ENCODE measurements around the gene PHRF1. TPM values are rescaled to one million over a fixed set of nuclear protein-coding genes. Genes with fewer than 3 reads are reported as not detected.

The PHRF1 gene
- total and polyA plus RNA-seq, 4 donors = 2.4 to 25.2 (median 18.8) TPM

DNA sequence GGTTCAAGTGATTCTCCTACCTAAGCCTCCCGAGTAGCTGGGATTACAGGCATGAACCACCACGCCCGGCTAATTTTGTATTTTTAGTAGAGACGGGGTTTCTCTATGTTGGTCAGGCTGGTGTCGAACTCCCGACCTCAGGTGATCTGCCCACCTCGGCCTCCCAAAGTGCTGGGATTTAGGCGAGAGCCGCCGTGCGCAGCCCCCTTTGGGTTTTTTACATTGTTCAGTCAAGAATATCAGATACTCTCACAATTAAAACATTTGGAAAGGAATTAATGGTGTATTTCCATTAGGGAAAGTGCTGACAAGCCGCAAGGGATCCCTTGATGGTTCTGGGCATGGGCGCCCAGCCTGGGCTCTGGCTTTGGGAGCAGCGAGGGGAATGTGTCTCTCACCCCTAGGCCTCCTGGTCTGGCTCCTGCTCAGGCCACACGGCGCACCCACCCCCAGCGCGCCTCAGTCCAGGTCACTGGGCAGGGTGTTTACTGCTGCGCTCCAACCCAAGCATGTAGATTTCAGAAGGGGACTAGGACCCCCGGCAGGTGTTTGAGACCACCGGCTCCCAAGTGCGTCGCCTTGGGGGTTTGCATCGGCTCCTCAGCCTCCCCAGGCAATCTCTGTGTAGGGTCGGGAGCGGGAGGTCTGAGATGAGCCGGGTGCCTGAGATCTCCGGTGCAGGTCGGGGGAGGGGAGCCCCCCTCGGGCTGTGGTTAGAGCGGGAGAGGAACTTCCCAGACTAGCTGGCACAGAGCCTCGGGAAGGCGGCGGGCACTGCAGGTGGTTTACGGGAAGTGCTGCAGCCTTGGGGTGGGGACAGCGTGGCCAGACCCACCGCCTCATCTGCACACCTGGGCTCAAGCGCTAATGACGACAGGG lies 40.3 kb downstream of the PHRF1 start:
- Histone ChIP-seq H3K27me3 (ENCODE audit: control insufficient read depth in 4 of 4, insufficient read depth in 4 of 4, low read length in 3 of 4) (no peaks in the 10 kb centered on the region), H3K4me1 (ENCODE audit: control insufficient read depth in 4 of 4, insufficient read depth in 4 of 4, low read length in 3 of 4) (peaks cover 12 to 49% (median 39%) of the 10 kb centered on the region in 4 donors), H3K9ac (ENCODE audit: low read depth in 1 of 2, low read length in 2 of 2) (no peak overlapping the region), H3K27ac (ENCODE audit: low read depth in 1 of 2, low read length in 2 of 2) (peak overlapping the region; percentile 80 to 98), H3K4me3 (ENCODE audit: low read depth in 1 of 3, low read length in 3 of 3) (peak overlapping the region in 1 of 3 donors; percentile 68), H3K36me3 (ENCODE audit: control insufficient read depth in 4 of 4, insufficient read depth in 3 of 4, low read depth in 1 of 4, low read length in 3 of 4) (peaks cover 2 to 12% (median 8%) of the 10 kb centered on the region in 4 donors), H3K9me3 (ENCODE audit: control insufficient read depth in 4 of 4, low read length in 3 of 4) (no peaks in the 10 kb centered on the region)
- 85% methylated on average over 39 of the region's 39 CpGs for WGBS
- DNase-seq (ENCODE audit: low spot score) = no peak
- TF ChIP-seq GABPA (IDR thresholded peaks at IDR 0.05 in 1 of 2, conservative IDR thresholded peaks at IDR 0.05 in 1 of 2) = no peak
- TF ChIP-seq HNF4G (IDR thresholded peaks at IDR 0.05) = no peak
- TF ChIP-seq, protein P1, sequence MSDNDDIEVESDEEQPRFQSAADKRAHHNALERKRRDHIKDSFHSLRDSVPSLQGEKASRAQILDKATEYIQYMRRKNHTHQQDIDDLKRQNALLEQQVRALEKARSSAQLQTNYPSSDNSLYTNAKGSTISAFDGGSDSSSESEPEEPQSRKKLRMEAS (IDR thresholded peaks at IDR 0.05) = no peak
- TF ChIP-seq FOXA1 (IDR thresholded peaks at IDR 0.05) = no peak
- no peak for TF ChIP-seq RXRA (IDR thresholded peaks at IDR 0.05)
- TF ChIP-seq RAD21 (IDR thresholded peaks at IDR 0.05) = no peak
- no peak for TF ChIP-seq TAF1 (conservative IDR thresholded peaks at IDR 0.05)
- TF ChIP-seq EGR1 (IDR thresholded peaks at IDR 0.05; ENCODE audit: low read depth in 2 of 2) = no peak

DNA sequence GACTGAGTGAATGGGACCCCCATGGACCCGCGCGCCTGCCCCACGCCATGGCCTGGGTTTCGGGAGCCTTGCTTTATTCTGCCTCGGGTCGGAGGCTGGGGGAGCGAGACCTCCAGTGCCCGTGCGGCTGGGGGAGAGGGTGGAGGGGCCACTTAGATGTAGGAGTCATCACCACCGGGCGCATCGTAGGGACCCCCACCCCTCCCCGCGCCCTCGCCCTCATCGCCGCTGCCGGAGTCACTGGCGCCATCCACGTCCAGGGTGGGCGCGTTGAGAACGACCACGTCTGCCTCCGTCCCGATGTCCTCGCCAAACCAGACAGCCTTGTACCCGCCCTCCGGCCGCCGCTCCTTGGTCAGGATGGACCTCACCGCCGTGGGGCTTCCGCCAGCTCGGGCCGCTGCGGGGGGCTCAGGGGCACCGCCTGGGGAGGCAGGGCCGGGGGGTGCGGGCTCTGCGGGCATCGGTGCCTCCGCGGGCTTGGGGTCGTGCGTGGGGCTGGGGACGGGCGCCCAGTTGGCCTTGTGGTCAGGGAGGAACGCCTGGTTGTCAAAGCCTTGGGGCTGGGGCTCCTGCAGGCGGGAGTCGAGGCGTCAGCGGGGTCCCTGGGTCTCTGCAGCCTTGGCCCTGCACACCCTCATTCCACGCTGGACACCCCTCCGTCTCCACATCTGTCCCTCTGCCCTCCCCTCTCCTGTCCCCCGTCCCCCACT lies 41.1 kb downstream of the PHRF1 start:
- Histone ChIP-seq H3K27ac (ENCODE audit: low read depth in 1 of 2, low read length in 2 of 2) (no peak overlapping the region), H3K4me3 (ENCODE audit: low read depth in 1 of 3, low read length in 3 of 3) (no peak overlapping the region), H3K36me3 (ENCODE audit: control insufficient read depth in 4 of 4, insufficient read depth in 3 of 4, low read depth in 1 of 4, low read length in 3 of 4) (peaks cover 2 to 11% (median 6%) of the 10 kb centered on the region in 4 donors), H3K4me1 (ENCODE audit: control insufficient read depth in 4 of 4, insufficient read depth in 4 of 4, low read length in 3 of 4) (peaks cover 9 to 41% (median 32%) of the 10 kb centered on the region in 4 donors), H3K9me3 (ENCODE audit: control insufficient read depth in 4 of 4, low read length in 3 of 4) (no peaks in the 10 kb centered on the region), H3K9ac (ENCODE audit: low read depth in 1 of 2, low read length in 2 of 2) (no peak overlapping the region), H3K27me3 (ENCODE audit: control insufficient read depth in 4 of 4, insufficient read depth in 4 of 4, low read length in 3 of 4) (no peaks in the 10 kb centered on the region)
- WGBS = 95% methylated on average over 57 of the region's 57 CpGs
- DNase-seq (ENCODE audit: low spot score) = no peak
- TF ChIP-seq, protein P2, sequence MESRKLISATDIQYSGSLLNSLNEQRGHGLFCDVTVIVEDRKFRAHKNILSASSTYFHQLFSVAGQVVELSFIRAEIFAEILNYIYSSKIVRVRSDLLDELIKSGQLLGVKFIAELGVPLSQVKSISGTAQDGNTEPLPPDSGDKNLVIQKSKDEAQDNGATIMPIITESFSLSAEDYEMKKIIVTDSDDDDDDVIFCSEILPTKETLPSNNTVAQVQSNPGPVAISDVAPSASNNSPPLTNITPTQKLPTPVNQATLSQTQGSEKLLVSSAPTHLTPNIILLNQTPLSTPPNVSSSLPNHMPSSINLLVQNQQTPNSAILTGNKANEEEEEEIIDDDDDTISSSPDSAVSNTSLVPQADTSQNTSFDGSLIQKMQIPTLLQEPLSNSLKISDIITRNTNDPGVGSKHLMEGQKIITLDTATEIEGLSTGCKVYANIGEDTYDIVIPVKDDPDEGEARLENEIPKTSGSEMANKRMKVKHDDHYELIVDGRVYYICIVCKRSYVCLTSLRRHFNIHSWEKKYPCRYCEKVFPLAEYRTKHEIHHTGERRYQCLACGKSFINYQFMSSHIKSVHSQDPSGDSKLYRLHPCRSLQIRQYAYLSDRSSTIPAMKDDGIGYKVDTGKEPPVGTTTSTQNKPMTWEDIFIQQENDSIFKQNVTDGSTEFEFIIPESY (IDR thresholded peaks at IDR 0.05) = no peak
- no peak for TF ChIP-seq FOXA1 (IDR thresholded peaks at IDR 0.05)
- TF ChIP-seq, protein P3, sequence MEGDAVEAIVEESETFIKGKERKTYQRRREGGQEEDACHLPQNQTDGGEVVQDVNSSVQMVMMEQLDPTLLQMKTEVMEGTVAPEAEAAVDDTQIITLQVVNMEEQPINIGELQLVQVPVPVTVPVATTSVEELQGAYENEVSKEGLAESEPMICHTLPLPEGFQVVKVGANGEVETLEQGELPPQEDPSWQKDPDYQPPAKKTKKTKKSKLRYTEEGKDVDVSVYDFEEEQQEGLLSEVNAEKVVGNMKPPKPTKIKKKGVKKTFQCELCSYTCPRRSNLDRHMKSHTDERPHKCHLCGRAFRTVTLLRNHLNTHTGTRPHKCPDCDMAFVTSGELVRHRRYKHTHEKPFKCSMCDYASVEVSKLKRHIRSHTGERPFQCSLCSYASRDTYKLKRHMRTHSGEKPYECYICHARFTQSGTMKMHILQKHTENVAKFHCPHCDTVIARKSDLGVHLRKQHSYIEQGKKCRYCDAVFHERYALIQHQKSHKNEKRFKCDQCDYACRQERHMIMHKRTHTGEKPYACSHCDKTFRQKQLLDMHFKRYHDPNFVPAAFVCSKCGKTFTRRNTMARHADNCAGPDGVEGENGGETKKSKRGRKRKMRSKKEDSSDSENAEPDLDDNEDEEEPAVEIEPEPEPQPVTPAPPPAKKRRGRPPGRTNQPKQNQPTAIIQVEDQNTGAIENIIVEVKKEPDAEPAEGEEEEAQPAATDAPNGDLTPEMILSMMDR (IDR thresholded peaks at IDR 0.05; ENCODE audit: low read depth, low read length, missing input control) = no peak
- no peak for TF ChIP-seq HNF4A (conservative IDR thresholded peaks at IDR 0.05)
- no peak for TF ChIP-seq FOXA2 (IDR thresholded peaks at IDR 0.05)
- no peak for TF ChIP-seq YY1 (IDR thresholded peaks at IDR 0.05)
- TF ChIP-seq RAD21 (IDR thresholded peaks at IDR 0.05) = no peak
- TF ChIP-seq EGR1 (IDR thresholded peaks at IDR 0.05; ENCODE audit: low read depth in 2 of 2) = no peak
- TF ChIP-seq, protein P4, sequence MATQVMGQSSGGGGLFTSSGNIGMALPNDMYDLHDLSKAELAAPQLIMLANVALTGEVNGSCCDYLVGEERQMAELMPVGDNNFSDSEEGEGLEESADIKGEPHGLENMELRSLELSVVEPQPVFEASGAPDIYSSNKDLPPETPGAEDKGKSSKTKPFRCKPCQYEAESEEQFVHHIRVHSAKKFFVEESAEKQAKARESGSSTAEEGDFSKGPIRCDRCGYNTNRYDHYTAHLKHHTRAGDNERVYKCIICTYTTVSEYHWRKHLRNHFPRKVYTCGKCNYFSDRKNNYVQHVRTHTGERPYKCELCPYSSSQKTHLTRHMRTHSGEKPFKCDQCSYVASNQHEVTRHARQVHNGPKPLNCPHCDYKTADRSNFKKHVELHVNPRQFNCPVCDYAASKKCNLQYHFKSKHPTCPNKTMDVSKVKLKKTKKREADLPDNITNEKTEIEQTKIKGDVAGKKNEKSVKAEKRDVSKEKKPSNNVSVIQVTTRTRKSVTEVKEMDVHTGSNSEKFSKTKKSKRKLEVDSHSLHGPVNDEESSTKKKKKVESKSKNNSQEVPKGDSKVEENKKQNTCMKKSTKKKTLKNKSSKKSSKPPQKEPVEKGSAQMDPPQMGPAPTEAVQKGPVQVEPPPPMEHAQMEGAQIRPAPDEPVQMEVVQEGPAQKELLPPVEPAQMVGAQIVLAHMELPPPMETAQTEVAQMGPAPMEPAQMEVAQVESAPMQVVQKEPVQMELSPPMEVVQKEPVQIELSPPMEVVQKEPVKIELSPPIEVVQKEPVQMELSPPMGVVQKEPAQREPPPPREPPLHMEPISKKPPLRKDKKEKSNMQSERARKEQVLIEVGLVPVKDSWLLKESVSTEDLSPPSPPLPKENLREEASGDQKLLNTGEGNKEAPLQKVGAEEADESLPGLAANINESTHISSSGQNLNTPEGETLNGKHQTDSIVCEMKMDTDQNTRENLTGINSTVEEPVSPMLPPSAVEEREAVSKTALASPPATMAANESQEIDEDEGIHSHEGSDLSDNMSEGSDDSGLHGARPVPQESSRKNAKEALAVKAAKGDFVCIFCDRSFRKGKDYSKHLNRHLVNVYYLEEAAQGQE (IDR thresholded peaks at IDR 0.05) = no peak
- no peak for TF ChIP-seq RXRA (IDR thresholded peaks at IDR 0.05)
- no peak for TF ChIP-seq SP1 (IDR thresholded peaks at IDR 0.05)
- TF ChIP-seq, protein P1 (IDR thresholded peaks at IDR 0.05) = no peak
- no peak for TF ChIP-seq GABPA (IDR thresholded peaks at IDR 0.05 in 1 of 2, conservative IDR thresholded peaks at IDR 0.05 in 1 of 2)
- TF ChIP-seq HNF4G (IDR thresholded peaks at IDR 0.05) = no peak
- TF ChIP-seq TAF1 (conservative IDR thresholded peaks at IDR 0.05) = no peak
- TF ChIP-seq NR2F2 (IDR thresholded peaks at IDR 0.05) = no peak
